HG03565 (cell line): Measurements from ENCODE around the gene MTIF3.

Experiments
- ATAC-seq: cut with Tn5 transposase; IDR thresholded peaks from one replicate; pipeline ENCODE4 v1.9.1; 2021; ENCODE audit warnings: mild to moderate bottlenecking, moderate library complexity; ENCODE audit not compliant: unreplicated experiment

Gene MTIF3

DNA sequence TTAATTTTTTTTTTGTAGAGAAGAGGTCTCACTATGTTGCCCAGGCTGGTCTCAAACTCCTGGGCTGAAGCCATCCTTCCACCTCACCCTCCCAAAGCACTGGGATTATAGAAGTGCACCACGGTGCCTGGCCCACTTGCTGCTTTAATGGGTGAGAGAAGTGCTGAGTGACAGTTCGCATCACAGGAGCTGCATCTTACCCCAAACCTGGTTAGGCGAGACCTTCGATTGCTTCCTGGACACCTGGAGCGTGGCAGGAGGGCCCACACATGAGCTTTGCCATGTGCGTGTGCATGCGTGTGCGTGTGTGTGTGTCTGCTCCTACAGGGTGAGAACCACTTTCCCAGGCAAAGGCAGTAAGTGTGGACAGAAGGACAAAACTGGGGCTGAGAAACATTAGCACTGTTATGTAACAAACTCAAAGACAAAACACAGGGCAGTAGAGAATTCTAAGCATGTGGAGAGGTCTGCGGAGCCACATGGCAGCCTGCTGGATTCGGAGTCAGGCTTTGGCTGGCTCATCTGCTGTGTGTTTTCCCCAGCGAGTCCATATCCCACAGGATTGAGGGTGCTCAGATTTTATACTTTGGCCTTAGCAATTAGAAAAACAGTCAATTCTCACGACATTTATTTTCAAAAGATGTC lies 11.7 kb upstream of the MTIF3 start:
- no peak for ATAC-seq

DNA sequence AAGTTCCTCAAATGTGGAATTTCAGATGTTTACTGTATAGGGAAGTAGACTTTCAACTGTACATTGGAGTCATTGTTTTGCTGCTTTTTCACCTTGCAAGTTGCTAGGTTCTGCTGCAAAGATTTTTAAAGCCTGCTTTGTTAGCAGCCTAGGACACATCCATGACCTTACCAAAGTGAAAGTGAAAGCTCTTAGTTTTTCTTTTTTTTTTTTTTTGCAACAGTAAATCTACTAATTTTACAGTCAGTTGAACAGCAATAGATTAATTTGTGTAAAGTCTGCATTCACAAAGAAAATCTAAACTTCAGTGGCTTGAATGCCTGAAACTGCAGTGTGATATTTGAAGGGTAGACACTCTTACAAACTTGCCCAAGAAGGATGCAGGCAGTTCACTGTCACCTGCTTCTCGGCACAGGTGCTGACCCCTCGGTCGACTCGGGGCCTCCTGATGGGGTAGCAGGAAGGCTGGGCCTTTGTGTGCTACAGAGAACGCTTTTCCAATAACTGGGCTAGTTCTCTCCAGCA lies 5.0 kb upstream of the MTIF3 start:
- no peak for ATAC-seq

DNA sequence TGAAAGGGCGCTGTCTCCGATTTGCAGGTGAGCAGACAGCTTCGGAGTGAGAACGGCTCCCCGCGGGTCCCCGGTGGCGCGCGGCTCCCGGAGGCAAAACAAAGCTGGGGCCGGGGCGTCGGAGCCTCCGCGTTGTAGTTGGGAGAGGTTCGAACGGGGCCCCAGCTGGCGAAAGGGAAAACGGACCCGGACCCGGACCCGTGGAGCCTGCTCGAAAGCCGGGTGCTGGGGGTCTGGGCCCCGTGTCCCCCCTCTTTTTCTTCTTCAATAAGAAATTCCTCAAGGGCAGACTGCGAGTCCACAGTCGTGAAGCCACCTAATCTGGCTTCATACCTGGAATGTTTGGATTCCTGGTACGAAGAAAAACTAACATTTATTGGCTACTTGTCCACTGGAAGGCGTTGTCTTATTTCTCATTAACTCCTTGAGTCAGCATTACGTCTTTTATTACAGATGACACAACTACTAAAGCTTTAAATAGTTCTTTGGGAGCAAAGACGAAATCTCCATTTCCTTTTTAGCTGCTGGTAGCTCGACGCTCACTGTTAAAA lies 632 bp upstream of the MTIF3 start:
- no peak for ATAC-seq

DNA sequence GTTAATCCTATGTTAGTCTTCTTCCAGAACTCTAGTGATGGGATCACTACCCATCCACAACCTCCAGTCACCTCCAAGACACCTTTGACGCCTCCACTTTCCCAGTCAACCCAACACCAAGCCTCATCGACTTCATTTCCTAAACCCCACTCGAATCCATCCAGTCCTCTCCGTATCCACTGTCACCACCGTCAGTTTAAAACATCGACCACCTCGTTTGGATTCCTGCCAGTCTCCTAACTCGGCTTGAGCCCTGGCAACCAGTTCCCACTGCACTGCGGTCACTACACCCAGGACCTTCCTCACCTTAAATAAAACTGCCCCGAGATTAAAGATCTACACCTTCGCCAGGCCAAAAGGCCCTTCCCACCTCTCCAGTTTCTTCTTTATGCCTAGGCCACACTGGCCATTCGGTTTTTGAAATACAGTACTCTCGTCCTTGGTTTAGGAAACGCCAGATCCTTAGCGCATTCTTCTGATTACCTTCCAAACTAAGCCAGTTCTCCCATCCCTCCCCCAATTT lies 1.2 kb downstream of the MTIF3 start:
- no peak for ATAC-seq

DNA sequence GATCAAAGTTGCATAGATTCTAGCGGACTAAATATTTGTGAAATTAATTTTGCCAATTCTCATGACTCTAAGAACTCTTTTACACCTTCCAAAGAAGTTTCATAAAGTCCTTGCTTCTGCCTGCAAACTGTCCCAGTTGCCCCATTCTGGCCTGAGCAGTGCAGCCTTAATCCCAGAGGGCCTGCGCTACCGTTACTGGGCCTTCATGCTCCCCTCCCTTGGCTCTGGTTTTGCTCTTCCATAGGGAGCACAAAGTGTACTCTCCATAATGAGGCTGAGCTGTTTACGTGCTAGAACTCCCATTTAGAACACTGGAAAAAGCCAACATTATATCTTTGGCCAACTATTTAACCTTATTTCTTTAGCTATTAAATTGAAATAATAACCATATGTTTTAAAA lies 2.1 kb downstream of the MTIF3 start:
- ATAC-seq, result no peak

DNA sequence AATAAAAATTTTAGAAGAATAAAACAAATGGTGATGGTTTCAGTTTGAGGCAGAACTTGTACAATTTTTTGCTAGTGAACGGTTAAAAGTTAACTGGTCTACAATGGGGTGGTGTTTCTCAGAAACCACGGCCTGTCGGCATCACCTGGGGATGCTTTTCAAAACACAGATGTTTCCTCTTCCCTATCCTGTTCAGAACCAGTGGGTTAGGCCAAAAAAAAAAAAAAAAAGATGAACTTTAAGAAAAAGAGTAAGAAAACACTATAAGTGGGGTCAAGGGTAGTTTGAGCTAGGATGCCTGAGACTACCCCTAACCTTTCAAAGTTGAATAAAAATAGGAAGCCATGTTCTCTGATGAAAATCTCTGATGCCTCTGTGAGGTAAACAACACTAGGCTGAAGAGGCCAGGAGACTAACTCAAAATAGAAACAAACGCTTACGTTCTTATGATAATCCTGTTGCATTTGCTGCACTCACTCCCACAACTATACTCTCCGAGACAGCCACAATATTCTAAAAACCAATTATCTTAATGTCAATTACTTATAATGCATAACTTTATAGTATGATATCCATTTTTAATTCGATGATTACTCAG lies 3.3 kb downstream of the MTIF3 start:
- no peak for ATAC-seq

DNA sequence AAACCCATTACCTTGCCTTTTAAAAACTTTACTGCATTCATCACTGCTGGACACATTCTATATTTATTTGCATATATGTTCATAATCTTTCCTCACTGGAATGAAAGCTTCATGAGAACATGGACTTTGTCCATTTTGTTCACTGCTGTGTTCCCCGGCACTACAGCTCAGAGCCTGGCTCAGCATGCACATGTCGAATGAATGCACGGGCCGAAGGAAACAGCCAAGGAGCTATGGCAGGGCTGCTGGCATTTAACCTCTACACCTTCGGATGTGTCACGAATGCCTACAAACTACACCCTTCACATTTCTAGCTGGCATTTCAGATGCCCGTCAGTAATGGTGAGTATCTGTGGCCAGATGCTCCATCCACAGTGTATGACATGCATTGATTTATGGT lies 7.6 kb downstream of the MTIF3 start:
- ATAC-seq, result no peak

DNA sequence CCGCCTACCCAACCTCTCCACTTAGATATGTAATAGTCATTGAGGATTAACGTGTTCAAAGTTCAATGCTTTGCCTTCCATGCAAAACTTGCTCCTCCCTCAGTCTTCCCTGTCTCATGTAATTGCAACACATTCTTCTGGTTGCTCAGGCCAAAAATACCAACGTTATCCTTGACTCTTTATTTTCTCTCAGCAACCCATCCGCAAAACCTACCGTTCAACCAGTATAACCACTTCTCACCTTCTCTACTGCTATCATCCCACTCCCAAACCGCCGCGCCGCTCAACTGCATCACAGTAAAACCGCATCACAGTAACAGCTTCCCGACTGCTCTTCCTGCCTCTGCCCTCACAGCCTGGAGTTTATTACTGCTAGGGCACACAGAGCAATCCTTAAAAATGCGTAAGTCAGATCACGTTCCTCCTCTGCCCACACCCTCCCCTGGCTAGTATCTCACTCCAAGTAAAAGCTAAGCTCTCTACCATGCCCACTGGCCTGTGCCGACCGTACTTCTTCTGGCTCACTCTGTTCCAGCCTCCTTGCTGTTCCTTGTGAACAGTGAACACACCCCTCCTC lies 8.2 kb downstream of the MTIF3 start:
- ATAC-seq, result no peak

DNA sequence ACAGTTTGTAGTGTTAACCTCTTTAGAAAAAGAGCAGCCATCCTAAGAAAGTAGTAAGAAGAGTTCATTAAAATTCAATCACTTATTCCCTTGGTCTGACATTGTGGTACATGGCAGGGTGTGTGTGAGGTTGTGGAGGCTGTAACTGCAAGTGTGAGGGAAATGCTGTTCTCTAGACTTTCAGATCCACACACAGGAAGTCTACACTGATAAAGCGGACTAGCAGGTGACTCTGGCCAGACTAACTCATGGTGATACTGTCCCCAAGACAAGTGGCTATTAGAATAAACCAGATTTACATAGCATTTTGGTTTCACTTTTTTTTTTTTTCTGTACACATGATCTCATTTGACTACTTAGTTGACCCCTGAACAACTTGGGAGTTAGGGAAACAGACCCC lies 10.0 kb downstream of the MTIF3 start:
- ATAC-seq, result no peak

DNA sequence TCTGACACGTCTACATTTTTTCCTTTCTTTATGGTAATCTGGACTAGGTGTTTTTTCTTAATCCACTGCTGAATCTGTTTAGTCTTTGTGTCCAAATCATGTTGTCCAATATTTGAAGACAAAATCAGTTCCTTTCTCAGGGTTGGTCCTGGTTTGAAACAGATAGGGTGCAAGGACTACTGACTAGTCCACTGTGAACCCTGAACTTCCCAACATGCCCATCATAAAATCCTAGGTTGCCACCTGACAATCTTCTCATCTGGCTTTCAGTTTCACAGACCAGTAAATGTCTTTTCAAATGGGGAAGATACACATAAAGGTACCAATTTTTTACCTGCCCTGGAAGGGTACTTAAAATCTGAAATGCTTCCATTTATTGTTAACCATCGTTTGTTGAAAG lies 13.2 kb downstream of the MTIF3 start:
- ATAC-seq, result no peak

DNA sequence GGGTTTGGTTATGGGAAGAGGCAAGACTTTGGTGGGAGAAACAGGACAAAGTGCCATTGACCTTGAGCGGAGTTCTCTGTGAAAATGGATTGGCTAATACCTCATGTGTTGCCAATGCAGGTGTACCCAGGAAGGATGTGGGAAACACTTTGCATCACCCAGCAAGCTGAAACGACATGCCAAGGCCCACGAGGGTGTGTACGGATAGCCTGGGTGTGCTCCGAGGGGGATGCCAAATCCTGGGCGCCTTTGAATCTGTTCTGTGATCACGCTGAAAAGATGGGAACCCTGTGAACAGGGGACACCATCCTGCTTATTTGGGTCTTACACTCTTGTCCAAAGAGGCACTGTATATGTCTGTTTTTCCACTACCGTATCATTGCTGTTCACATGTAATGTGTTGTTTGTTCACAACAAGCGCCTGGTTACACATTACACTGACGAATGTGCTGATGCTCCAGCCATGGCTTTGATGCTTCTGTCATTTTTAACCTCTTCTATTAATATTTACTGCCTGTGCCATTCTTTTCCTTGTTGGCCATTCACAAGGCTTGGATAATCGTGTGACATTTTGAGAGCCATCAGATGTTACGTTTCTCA lies 17.7 kb downstream of the MTIF3 start:
- ATAC-seq, result no peak

DNA sequence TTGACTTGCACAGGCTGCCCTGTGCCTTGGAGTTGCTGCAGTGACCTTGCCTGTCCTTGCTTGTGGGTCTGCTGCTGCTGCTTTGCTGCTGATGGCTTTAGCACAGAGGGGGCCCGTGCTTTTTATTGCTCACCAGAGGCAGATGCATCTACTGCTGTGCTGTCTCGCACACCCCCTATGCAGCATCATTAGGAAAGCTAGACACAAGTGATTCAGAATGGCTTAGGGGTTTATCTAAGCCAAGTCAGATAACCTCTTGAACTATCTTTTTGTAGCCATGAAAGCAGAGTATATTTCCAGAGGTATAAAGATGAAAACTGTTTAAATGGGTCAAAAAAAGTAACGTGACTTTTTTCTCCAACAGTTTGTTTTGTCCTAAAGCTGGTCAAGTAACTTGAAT lies 18.2 kb downstream of the MTIF3 start:
- no peak for ATAC-seq

DNA sequence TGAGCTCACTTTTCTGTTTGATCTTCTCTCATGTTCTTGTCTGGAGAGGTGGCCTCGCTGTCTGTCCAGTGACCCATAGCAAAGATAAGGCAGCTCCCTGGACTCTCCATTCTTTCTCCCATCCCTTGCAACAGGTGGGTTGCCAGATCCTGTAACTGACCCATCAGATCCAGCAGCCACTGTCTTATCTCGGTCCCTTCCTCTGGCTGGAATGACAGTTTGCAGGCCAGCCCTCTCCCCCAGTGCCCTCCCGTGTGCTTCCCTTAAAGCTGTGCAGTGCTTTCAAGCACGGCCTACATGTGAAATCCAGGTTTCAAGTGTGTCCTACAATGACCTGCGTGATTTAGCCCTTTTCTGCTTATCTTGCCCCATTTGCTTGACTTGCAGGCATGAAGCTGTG lies 22.2 kb downstream of the MTIF3 start:
- ATAC-seq, result no peak

DNA sequence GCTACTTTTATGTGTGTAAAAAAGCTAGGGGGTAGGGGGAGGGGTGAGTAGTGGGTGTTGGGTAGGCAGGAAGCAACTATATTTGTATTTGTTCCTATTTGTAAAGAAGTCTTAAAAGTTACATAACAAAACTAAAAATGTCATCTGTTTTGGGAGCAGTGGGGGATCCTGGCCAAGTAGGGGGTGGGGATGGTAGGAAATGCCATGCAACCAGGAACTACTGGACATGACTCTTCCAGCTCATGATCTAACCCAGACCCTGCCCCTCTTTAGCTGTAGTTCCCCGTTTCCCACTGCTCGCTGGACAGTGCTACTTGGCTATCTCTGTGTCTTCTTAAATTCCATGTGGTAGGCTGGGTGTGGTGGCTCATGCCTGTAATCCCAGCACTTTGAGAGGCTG lies 22.7 kb downstream of the MTIF3 start:
- ATAC-seq, result no peak

DNA sequence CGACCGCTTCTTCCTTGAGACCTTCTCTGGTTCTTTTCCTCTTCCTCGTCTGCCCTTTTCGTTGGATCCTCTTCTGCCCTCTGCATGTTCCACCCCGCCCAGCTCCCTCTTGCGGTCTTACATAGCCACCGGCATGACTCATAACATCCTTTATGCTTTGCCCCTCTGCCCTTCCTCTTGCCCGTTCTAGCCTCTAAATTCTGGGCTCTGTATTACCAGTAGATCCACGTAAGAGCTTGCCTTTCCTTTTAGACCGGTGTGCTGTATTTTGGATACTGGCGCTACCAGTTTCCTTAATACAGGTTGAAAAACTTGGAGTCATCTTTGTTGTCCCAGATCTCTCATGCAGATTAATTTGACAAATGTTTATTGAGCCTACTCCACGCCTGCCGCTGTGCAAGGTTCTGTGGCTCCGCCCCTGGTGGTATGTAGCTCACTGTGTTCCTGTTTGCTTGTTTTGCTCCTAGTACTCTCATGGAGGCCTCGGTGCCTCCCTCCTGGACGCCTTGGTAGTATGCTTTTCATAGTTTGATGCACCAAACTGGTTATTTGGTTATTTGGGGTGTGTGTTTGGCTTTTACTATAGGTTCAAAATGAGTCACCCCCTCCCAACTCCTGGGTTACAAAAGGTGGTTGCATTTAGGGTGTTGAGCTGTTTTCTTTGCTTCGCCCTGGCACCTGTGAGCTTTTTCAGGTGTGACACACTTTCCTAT lies 24.3 kb downstream of the MTIF3 start:
- ATAC-seq, result peak; percentile 37

DNA sequence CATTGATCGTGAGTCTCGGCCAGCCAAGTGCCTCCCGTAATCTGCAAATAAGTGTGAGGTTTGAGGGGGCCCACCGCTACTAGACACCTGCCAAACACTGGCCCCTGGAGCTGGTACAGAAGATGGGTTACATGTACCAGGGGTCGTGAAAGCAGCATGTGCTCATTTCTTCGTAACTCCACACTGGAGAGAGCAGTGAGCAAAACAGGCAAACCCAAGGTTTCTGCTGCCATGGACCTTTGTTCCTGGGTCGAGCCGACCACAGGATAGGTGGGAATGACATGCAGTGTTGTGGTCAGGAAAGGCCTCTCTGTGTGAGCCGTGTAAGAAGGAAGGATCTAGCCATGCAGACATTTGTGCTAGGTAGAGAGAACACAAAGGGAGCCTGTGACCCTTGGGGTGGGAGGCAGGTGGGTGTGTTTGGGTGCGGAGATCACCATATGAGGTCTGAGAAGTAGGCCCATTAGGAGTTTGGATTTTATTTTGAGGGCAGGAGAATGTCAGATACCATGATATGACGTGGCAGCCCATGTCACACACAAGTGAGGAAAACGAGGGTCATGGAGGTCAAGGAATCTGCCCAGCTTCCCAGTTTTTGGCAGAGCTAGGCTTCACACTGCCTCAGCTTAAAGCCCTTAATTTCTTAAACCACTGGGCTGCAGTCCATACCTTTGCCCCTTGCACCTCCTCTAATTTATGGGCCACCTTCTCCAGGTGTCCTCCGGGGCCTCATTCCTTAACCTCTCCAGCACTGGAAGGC lies 25.0 kb downstream of the MTIF3 start:
- no peak for ATAC-seq

DNA sequence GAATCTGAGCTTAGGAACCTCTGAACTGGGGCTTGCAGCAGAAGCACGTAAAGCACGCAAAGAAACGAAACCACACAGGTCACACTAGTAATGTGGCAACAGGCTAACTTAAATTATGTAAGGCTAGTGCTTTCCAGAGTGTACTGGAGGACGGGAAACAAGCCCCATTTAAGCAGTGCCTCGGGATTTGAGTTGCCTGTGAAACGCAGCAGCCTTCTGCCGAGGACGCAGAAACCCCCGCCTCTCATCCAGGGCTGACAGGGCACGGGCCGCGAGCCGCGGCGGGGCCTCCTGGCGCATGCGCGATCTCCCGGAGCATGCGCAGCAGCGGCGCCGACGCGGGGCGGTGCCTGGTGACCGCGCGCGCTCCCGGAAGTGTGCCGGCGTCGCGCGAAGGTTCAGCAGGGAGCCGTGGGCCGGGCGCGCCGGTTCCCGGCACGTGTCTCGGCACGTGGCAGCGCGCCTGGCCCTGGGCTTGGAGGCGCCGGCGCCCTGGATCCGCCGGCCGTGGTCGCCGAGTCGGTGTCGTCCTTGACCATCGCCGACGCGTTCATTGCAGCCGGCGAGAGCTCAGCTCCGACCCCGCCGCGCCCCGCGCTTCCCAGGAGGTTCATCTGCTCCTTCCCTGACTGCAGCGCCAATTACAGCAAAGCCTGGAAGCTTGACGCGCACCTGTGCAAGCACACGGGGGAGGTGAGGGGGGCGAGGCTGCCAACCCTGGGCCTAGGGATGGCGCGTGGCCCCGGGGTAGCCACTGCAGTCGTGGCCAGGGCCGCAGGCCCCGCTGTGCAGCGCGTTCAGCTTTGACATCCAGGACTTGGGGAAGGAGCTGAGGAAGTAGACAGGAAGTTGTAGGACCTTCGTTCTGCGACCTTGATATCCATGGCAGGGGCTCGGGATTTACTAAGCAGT lies 25.9 kb downstream of the MTIF3 start, which contains the start of gene GTF3A:
Gene GTF3A, plus strand, starts transcription at position 374 of the 912 bp plus-strand sequence.
- ATAC-seq, result peak; percentile 67

DNA sequence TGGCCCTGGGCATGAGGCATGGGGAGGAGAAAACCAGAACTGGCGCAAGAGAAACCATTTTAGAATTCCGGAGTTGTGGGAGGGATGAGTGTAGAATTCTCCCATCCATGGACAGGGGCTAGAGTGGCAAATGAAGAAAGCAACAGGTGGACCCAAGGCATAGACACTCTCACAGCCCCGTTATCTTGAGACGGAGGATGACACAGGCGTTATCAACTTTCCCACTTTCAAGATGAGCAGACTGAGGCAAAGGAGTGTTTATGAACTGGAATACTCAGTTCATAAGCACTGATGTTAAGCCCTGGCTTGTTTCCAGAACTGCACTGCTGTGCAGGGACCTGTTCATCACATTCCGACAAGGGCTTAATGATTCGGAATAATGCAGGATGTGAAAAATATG lies 27.0 kb downstream of the MTIF3 start:
- ATAC-seq, result no peak
